ENCODE results near the gene MCF2L.
A peak's percentile ranks its signal among the peaks of the same experiment; 100 is the strongest.

Gene MCF2L

DNA sequence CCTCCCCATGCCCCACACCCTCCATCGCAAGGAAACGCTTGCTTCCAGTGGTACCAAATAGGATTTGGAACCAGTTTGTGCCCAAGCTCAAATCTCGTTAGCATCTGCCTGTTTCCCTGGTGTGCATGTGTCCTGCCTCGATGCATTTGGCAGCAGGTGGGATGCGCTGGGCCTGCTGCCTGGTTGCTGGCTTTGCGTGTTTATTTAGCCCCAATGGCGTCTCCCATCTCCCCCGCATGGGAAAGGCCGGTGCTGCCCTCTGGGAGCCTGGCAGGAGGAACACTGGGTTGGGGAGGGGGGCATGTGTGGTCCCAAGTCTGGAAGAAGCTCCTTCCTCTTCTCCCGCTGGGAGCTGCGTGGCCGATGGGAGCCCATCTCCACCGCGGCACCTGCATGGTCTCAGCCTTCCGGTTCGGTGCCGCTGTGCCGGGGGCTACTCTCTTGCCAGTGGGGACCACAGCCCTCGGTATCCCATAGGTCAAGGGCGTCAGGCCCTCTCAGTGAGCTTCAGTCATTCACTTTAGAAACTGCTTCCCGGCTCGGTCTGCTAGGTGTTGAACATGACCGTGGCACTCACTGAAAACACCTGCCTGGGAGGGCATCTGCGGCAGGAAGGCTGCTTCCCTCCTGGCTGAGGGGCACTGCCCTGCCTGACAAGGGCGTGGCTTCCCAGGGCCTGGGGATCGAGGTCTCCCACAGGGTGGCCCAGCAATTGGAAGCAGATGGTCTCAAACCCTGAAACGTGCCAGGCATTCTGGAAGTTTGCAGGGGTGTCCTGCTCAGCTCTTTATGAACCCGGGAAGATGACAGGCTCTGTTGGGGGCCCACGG lies 124.8 kb downstream of the MCF2L start:
- Histone ChIP-seq H3K4me3 (ENCODE audit: low read depth, low read length) (no peak overlapping the region), H3K9me3 (ENCODE audit: severe bottlenecking) (no peaks in the 10 kb centered on the region), H3K27me3 (ENCODE audit: insufficient read depth, low read depth, severe bottlenecking) (no peaks in the 10 kb centered on the region), H3K36me3 (peaks cover 40% of the 10 kb centered on the region), H3K27ac (no peak overlapping the region)
- no peak for DNase-seq
- TF ChIP-seq, protein P1, sequence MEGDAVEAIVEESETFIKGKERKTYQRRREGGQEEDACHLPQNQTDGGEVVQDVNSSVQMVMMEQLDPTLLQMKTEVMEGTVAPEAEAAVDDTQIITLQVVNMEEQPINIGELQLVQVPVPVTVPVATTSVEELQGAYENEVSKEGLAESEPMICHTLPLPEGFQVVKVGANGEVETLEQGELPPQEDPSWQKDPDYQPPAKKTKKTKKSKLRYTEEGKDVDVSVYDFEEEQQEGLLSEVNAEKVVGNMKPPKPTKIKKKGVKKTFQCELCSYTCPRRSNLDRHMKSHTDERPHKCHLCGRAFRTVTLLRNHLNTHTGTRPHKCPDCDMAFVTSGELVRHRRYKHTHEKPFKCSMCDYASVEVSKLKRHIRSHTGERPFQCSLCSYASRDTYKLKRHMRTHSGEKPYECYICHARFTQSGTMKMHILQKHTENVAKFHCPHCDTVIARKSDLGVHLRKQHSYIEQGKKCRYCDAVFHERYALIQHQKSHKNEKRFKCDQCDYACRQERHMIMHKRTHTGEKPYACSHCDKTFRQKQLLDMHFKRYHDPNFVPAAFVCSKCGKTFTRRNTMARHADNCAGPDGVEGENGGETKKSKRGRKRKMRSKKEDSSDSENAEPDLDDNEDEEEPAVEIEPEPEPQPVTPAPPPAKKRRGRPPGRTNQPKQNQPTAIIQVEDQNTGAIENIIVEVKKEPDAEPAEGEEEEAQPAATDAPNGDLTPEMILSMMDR (IDR thresholded peaks at IDR 0.05; ENCODE audit: low read depth, low read length) = no peak

DNA sequence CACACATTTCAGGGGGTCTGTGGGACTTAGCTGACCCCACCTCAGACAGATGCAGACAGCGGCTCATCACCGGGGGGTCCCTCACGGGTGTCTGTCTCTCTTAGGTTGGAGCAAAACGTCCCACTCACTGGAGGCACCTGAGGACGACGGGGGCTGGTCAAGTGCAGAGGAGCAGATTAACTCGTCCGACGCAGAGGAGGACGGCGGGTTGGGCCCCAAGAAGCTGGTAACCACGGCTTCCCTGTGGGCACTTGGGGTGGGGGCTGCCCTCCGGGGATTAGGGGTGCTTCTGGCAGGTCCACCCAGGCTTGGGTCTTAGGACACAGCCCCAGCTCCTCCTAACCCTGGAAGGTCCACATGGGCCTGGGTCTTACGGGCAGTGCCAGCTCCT lies 125.4 kb downstream of the MCF2L start:
- Histone ChIP-seq H3K27me3 (ENCODE audit: insufficient read depth, low read depth, severe bottlenecking) (no peaks in the 10 kb centered on the region), H3K9me3 (ENCODE audit: severe bottlenecking) (no peaks in the 10 kb centered on the region), H3K4me3 (ENCODE audit: low read depth, low read length) (no peak overlapping the region), H3K36me3 (peaks cover 42% of the 10 kb centered on the region), H3K27ac (no peak overlapping the region)
- TF ChIP-seq, protein P1 (IDR thresholded peaks at IDR 0.05; ENCODE audit: low read depth, low read length) = no peak
- peak; percentile 57 for DNase-seq

DNA sequence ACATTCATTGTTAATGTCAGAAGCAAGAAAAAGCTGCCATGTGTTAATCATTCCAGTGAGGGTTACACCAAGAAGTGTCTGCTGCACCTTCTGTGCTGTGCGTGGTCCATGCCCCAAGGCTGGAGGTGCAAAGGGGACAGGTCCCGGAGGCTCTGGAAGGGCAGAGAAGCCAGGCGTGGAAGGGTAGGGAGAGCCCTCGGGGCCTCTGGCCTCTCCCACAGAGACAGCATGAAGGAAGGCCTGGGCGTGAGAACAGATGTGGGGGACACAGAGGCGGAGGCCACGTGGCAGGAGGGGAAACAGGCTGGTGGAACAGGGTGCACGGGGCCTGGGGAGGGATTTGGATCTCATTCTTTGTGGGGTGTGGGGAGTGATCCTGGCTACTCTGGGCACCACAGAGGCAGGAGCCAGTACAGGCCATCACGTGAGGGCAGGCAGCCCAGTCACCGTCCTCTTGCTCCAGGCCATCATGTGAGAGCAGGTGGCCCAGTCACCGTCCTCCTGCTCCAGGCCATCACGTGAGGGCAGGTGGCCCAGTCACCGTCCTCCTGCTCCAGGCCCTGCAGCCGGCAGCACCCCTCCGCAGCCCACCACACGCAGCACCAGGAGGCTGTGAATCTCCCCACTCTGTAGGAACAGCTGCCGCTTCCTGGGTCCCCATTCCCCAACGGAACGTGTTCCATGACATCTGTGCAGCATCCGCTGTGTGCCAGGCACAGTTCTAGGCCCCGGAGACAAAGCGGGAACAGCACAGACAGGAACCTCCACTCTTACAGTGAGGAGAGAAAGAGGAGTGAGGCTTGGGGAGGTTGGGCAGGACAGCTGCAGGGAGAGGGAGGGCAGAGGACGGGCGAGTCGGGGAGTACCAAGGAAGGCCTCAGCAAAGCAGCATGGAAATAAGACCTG lies 126.4 kb downstream of the MCF2L start:
- H3K9me3 ChIP-seq (ENCODE audit: severe bottlenecking) = no peaks in the 10 kb centered on the region
- no peak overlapping the region for H3K4me3 ChIP-seq (ENCODE audit: low read depth, low read length)
- peaks cover 34% of the 10 kb centered on the region for H3K36me3 ChIP-seq
- no peaks in the 10 kb centered on the region for H3K27me3 ChIP-seq (ENCODE audit: insufficient read depth, low read depth, severe bottlenecking)
- H3K27ac ChIP-seq = no peak overlapping the region
- TF ChIP-seq, protein P1 (IDR thresholded peaks at IDR 0.05; ENCODE audit: low read depth, low read length) = no peak
- DNase-seq = no peak

DNA sequence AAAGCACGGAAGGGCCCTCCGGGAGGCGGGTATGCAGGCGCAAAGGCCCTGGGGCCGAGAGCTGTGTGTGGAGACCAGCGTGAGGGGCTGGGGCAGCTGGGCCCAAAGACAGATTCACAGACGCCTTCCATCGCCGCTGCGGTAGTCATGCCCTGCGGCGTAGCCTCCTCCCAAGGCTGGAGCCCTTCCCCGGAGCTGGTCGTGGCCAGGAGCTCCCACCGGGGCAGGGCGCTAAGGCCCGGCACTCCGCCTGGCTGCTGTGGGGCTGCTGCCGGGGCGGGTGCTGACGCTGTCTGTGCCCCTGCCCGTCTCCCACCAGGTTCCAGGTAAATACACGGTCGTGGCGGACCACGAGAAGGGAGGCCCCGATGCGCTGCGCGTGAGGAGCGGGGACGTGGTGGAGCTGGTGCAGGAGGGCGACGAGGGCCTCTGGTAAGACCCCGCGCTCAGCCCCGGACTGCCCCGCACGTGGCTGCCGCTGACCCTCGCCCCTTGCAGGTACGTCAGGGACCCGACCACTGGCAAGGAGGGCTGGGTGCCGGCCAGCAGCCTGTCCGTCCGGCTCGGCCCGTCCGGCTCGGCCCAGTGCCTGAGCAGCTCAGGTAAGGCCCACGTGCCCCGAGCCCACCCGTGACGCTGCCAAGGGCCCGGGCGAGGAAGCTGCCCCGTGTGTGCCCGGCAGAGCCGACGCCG lies 127.2 kb downstream of the MCF2L start:
- H3K9me3 ChIP-seq (ENCODE audit: severe bottlenecking) = no peaks in the 10 kb centered on the region
- no peak for DNase-seq
- H3K4me3 ChIP-seq (ENCODE audit: low read depth, low read length) = no peak overlapping the region
- TF ChIP-seq, protein P1 (IDR thresholded peaks at IDR 0.05; ENCODE audit: low read depth, low read length) = no peak
- H3K27me3 ChIP-seq (ENCODE audit: insufficient read depth, low read depth, severe bottlenecking) = no peaks in the 10 kb centered on the region
- no peak overlapping the region for H3K27ac ChIP-seq
- peaks cover 26% of the 10 kb centered on the region for H3K36me3 ChIP-seq

DNA sequence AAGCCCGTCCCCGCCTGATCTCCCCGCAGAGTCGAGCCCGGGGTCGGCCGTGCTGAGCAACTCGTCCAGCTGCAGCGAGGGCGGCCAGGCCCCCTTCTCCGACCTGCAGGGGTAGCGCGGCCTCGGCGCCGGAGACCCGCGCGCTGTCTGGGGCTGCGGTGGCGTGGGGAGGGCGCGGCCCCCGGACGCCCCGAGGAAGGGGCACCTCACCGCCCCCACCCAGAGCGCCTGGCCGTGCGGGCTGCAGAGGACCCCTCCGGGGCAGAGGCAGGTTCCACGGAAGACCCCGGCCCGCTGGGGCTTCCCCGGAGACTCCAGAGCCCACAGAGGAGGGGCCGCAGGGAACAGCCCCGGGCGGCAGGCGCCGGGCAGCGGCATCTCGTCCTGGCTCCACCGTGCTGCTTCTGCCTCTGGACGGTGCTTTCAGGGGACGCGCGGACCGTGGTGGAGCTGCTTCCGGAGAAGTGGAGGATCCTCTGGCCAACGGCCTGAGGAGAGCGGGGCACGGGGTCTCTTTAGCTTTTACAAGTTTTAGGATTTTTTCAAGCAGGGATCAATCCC lies 127.8 kb downstream of the MCF2L start:
- TF ChIP-seq, protein P1 (IDR thresholded peaks at IDR 0.05; ENCODE audit: low read depth, low read length) = no peak
- Histone ChIP-seq H3K36me3 (peaks cover 20% of the 10 kb centered on the region), H3K27ac (no peak overlapping the region), H3K9me3 (ENCODE audit: severe bottlenecking) (no peaks in the 10 kb centered on the region), H3K4me3 (ENCODE audit: low read depth, low read length) (no peak overlapping the region), H3K27me3 (ENCODE audit: insufficient read depth, low read depth, severe bottlenecking) (no peaks in the 10 kb centered on the region)
- DNase-seq = no peak
